ENCODE results near the gene PTK7.
A peak's percentile ranks its signal among the peaks of the same experiment; 100 is the strongest.

The PTK7 gene

GRCh38 chr6:43173591-43174262 lies 97.6 kb downstream of the PTK7 start:
- no peak for DNase-seq (ENCODE audit: low spot score)
- no peak for TF ChIP-seq CTCF (IDR thresholded peaks at IDR 0.05; ENCODE audit: extremely low read depth, missing control alignments)

- TF ChIP-seq CTCF (IDR thresholded peaks at IDR 0.05; ENCODE audit: extremely low read depth, missing control alignments) = no peak
These were observed 98.4 kb downstream of the PTK7 start for GRCh38 chr6:43174263-43175112.

GRCh38 chr6:43175676-43176422 lies 99.7 kb downstream of the PTK7 start:
- TF ChIP-seq CTCF (IDR thresholded peaks at IDR 0.05; ENCODE audit: extremely low read depth, missing control alignments) = no peak
- no peak for DNase-seq (ENCODE audit: low spot score)

More at GRCh38 chr6:43174263-43175112, 98.4 kb downstream of the PTK7 start:
- DNase-seq (ENCODE audit: low spot score) = peak; percentile 98

- no peak for TF ChIP-seq CTCF (IDR thresholded peaks at IDR 0.05; ENCODE audit: extremely low read depth, missing control alignments)
- no peak for DNase-seq (ENCODE audit: low spot score)
These were observed 100.3 kb downstream of the PTK7 start for GRCh38 chr6:43176423-43176786.

- TF ChIP-seq CTCF (IDR thresholded peaks at IDR 0.05; ENCODE audit: extremely low read depth, missing control alignments) = no peak
- no peak for DNase-seq (ENCODE audit: low spot score)
These were observed 102.0 kb downstream of the PTK7 start for GRCh38 chr6:43178150-43178549.

GRCh38 chr6:43178951-43179830 lies 103.1 kb downstream of the PTK7 start:
- no peak for DNase-seq (ENCODE audit: low spot score)
- no peak for TF ChIP-seq CTCF (IDR thresholded peaks at IDR 0.05; ENCODE audit: extremely low read depth, missing control alignments)
